Activated gamma-delta T cell (primary cell): ENCODE measurements around the gene HTD2.

Experiments
- DNase-seq: peaks from one replicate; lab custom pipeline; 2025; lab: John Stamatoyannopoulos, UW

The HTD2 gene

GRCh38 chr3:58358808-58359207 is 52.5 kb downstream of the HTD2 start:
- DNase-seq = no peak

- no peak for DNase-seq
These were observed 53.3 kb downstream of the HTD2 start for GRCh38 chr3:58359621-58360020.

GRCh38 chr3:58361866-58362265 is 55.5 kb downstream of the HTD2 start:
- no peak for DNase-seq

GRCh38 chr3:58366699-58367098 is 60.4 kb downstream of the HTD2 start:
- no peak for DNase-seq

GRCh38 chr3:58369038-58369437 is 62.7 kb downstream of the HTD2 start:
- DNase-seq = no peak
